Panc1 (cell line): Measurements from ENCODE around the gene PTPRCAP.

Source experiments
- CTCF ChIP-seq: fragments of 450-650 bp; IDR thresholded peaks from 2 replicates; pipeline ENCODE4 v1.5.1; 2017; ENCODE audit warnings: mild to moderate bottlenecking
- POLR2AphosphoS5 ChIP-seq: IDR thresholded peaks from 2 replicates; pipeline ENCODE4 v1.6.1; 2012; ENCODE audit warnings: mild to moderate bottlenecking, low read depth, low read length, moderate library complexity
- REST ChIP-seq, 2 experiments: IDR thresholded peaks; 2 replicates each; pipeline ENCODE4 v1.6.1; 2011 to 2012; ENCODE audit warnings: low read depth in 2 of 2, control low read depth in 1 of 2, low read length in 1 of 2, mild to moderate bottlenecking in 1 of 2, moderate library complexity in 1 of 2; ENCODE audit not compliant: insufficient read depth in 1 of 2

- TF ChIP-seq CTCF, result no peak
- no peak for TF ChIP-seq REST (IDR thresholded peaks at IDR 0.05; ENCODE audit: insufficient read depth in 1 of 2, low read depth in 2 of 2, low read length in 1 of 2)
- no peak; the same call in 1 of the 2 replicates for TF ChIP-seq POLR2AphosphoS5
These were observed 16.0 kb downstream of the PTPRCAP start for GRCh38 chr11:67421430-67422031.
